NOMO-1 treated with dmso at 0.1 percent for 144 hours (cell line): Measurements from ENCODE around the gene PNKD.
"Not testable (repeated sequence)": the region's sequence is repeated elsewhere in the genome, so short reads cannot be mapped to it uniquely, and the experiment has no call there.

Experiments
- DNase-seq: peaks from one replicate; lab custom pipeline; 2025; ENCODE audit not compliant: unreplicated experiment; lab: John Stamatoyannopoulos, UW

Gene PNKD

DNA sequence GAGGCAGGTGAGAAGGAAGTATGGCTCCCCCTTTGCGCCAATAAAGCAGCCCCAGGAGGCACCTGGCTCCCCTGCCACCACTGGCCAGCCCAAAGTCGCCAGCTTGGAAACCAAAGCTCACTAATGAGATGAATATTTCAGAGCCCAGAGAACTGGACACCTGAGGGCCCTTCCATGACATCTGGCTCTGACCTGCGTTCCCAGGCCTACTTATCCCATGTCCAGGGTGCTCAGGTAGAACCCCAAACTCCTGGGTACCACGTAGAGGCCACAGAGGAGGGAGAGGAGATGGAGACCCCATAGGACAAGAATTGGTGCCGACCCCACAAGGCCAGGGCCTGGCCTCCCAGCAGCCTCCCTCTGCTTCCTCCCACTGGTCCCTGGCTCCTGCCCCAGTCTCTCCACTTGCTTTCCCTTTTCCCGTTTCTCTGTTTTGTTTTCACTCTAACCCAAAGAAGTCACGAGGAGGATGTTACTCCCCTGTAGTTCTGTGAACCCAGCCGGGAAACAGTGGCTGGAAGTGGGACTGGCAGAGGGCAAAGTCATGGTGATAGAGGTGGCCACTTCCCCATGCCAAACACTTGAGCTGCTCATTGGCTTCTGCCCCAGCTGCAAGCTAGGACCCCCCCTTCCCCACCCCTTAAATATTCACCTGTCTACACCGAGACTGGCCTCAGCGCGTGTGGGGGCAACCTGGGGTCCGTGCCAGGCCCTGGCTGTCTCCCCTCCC, 21.2 kb downstream of the PNKD start:
- no peak for DNase-seq

GRCh38 chr2:218292048-218293014, 22.0 kb downstream of the PNKD start, which contains the start of gene TMBIM1:
TMBIM1 (minus strand) TSS chr2:218292503; CDS start chr2:218282141, 10,362 bp downstream.
- peak; percentile 45 for DNase-seq

- no peak for DNase-seq
Observed at GRCh38 chr2:218293715-218294429, 23.6 kb downstream of the PNKD start.

DNA sequence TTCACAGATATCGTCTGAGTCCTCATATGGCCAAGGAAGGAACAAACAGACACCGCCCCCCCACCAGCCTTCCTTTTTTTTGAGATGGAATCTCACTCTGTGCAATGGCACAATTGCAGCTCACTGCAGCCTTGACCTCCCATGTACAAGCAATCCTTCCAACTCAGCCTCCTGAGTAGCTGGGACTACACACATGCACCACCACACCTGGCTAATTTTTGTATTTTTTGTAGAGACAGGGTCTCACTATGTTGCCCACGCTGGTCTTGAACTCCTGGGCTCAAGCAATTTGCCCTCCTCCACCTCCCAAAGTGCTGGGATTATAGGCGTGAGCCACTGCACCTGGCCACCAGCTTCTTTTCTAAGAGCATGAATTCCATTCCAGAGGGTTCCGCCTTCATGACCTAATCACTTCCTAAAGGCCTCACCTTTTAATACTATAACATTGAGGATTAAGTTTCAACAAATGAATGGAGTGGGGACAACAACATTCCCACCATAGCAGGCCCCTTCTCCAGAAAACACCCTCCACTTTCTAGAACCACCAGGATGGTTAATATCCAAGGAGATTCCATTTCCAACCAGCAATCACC, 24.2 kb downstream of the PNKD start:
- DNase-seq = no peak

DNA sequence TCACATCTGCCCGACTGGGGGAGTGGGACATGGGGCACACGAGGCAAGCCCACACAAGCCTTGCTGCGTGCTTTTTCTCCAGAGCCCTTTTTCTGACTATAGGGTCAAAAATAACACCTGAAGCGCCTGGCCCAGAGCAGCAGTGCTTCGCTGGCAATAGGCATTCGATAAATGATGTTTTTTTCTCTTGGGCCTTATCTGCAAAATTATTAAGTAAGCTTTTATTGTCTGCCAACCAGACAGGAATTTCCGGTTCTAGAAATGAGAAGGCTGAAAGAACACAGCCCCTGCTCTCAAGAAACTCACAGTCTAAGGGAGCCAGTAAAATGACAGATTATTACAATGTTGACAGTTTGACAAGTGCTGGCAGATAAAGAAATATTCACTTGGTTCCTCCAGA, 24.7 kb downstream of the PNKD start:
- no peak for DNase-seq

GRCh38 chr2:218296200-218296599, 25.9 kb downstream of the PNKD start:
- DNase-seq = no peak

DNA sequence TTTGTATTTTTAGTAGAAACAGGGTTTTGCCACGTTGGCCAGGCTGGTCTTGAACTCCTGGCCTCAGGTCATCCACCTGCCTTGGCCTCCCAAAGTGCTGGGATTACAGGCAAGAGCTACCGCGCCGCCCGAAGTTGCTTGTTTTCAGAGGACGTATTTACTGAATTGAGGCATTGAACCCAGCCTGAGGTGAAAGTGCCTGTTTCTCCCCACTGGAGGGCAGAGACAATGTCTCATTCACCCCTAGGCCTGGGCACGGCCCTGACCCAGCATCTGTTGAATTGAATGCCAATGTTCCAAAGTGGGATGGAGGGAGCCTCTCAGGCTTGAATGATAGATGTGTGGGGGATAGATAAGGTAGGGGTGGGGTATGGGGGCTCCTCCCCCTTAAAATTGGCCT, 26.5 kb downstream of the PNKD start:
- no peak for DNase-seq

GRCh38 chr2:218298314-218298875, 28.1 kb downstream of the PNKD start:
- no peak for DNase-seq

DNA sequence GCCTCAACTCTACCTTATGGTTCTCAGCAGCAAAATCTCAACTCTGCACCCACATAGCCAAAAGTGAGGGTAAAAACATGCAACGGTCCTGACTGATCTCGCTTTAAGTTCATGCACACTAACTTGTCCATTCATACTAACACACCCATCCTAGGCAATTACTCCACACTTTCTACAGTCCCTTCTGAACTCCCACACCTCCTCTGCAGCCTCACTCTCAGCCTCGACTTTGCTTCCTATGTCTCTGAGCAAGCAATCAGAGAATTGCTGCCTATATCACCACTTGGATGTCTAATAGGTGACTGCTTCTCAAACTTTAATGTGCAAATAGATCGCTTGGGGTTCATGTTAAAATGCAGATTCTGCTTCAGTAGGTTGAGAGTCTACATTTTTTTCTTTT, 29.8 kb downstream of the PNKD start:
- no peak for DNase-seq

DNA sequence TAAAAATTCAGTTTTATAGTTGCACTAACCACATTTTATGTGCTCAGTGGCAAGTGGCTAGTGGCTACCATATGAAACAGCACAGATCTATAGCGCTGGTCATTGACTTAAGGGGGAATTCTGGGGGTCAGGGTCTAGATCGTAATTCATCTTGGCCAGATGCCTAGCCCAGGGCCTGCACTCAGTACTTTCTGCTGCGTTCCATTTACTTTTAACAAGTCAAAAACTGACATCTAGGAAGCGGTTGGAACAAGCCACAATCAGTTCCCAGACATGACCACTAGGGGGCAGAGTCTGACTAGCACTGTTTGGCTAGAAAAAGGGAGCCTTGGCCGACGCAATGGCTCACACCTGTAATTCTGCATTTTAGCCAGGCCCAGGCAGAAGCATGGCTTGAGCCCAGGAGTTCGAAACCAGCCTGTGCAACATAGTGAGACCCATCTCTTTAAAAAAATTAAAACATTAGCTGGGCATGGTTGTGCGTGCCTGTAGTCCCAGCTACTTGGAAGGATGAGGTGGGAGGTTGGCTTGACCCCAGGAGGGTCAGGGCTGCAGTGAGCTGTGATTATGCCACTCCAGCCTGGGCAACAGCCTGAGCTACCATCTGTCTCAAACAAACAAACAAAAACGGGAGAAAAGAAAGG, 31.0 kb downstream of the PNKD start:
- peak; percentile 83 for DNase-seq

DNA sequence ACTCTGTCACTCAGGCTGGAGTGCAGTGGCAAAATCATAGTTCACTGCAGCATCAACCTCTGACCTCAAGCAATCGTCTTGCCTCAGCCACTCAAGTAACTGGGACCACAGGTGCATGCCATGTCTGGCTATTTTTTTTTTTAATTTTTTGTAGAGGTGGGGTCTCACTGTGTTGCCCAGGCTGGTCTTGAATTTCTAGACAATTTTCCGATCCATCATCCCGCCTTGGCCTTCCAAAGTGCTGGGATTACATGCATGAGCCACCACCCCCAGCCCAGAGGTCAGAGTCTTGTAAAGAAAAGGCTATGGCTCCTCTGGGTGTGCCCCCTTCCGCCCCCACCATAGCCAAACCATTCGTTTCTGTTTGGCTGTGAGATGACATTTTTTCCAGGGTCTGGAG, 35.1 kb downstream of the PNKD start:
- DNase-seq = no peak

DNA sequence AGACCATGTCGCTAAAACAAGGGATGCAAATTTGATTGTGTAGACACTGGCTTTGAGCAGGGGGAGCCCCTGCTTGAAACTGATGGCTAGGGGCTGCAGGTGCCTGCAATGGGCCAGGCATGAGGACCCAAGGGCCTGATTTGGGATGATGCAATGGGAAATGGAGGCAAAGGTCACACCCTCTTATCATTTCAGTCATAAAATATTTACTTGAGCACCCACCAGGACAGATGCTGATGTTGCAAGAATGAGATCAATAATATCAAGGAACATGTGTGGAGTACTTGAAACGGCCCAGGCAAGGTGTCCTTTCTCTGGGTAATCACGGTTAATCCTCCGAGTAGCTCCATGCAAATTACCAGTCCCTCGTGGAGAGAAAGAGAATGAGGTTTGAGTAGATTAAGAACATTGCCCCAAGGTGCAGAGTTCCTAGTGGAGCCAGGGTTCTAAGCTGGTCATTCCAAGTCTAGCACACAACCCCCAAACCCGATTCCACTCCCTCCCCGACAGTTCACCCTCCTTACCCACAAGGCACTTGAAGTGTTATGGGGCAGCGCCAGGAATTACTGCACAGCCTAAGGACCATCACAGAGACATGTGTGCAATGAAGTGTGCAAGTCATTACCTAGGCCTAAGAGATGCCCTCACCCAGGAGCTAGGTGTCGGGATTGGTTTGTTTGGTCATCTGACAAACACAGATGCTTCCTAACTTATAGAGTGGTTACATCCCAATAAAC, 36.0 kb downstream of the PNKD start:
- no peak for DNase-seq

DNA sequence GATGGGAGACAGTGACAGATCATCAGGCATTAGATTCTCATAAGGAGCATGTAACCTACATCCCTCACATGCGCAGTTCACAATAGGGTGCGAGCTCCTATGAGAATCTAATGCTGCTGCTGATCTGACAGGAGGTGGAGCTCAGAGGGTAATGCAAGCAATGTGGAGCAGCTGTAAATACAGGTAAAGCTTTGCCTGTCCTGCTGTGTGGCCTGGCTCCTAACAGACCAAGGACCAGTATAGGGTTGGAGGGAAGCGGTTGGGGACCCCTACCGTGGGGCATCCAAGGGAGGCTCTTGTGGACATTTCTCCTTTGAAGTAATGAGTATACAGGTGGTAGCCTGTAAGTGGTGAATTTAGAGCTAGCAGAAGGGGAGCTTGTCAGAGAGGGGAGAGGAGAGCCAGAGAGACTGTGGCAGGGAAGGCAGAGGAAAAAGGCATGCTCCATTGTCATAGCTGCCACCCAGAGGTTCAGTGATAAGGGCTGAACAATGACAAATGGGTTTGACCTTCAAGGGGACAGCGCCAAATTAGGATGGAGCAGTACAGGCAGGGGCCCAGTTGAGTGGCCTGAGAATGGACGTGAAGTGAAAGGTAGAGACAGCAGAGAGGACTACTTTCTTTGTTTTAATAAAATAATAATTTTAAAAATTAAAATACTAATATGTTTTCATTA, 37.2 kb downstream of the PNKD start:
- no peak for DNase-seq

- DNase-seq = no peak
Observed at GRCh38 chr2:218310853-218311540, 40.7 kb downstream of the PNKD start.

GRCh38 chr2:218311541-218312266, 41.4 kb downstream of the PNKD start:
- not testable (repeated sequence) for DNase-seq

GRCh38 chr2:218312267-218312756, 42.0 kb downstream of the PNKD start:
- no peak for DNase-seq

DNA sequence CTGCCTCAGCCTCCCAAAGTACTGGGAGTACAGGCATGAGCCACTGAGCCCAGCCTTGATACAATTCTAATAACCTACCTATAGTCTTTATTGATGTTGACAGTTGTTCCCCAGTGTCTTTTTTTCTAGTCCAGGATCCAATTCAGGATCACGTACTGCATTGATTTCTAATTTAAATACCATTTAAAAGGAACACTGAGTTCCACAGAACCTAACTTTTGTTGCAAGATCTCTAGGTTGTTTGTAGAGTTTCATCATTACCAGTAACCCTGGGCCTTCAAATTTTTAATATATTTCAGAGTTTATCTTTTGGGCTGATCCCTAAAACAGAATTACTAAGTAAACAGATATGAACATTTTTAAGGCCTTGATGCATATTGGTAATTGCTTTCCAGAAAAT, 43.0 kb downstream of the PNKD start:
- DNase-seq = no peak

- DNase-seq = not testable (repeated sequence)
Observed at GRCh38 chr2:218314764-218315163, 44.4 kb downstream of the PNKD start.
